ENCODE results near the gene LMO1.

DNA sequence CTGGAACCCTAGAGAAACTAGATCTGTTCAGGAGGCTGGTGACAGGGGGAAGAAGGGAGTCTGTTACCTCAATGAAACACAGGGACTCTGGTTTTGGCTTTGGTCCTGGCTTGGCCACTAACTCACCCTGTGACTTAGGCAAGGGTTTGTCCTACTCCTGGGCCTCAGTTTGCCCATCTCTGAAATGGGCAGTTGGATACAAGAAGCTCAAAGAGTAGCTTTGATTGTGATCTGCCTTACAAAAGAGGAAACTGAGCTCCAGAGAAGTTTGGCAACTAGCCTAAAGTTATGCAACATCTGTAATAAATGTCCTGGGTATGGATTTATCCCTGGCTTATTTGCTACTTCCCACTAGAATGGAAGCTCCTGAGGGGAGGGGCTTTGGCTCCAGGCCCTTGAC is 24.0 kb upstream of the LMO1 start:
- TF ChIP-seq JUND (IDR thresholded peaks at IDR 0.05; ENCODE audit: low read length) (no peak), SUZ12 (IDR thresholded peaks at IDR 0.05; ENCODE audit: low read length) (no peak), SP4 (IDR thresholded peaks at IDR 0.05; ENCODE audit: low read length) (no peak), CEBPB (IDR thresholded peaks at IDR 0.05; ENCODE audit: low read depth, low read length) (no peak), EP300 (IDR thresholded peaks at IDR 0.05; ENCODE audit: borderline replicate concordance in 1 of 2, low read depth in 2 of 2, low read length in 2 of 2) (no peak), CREB1 (IDR thresholded peaks at IDR 0.05) (no peak)
- TF ChIP-seq, protein P1, sequence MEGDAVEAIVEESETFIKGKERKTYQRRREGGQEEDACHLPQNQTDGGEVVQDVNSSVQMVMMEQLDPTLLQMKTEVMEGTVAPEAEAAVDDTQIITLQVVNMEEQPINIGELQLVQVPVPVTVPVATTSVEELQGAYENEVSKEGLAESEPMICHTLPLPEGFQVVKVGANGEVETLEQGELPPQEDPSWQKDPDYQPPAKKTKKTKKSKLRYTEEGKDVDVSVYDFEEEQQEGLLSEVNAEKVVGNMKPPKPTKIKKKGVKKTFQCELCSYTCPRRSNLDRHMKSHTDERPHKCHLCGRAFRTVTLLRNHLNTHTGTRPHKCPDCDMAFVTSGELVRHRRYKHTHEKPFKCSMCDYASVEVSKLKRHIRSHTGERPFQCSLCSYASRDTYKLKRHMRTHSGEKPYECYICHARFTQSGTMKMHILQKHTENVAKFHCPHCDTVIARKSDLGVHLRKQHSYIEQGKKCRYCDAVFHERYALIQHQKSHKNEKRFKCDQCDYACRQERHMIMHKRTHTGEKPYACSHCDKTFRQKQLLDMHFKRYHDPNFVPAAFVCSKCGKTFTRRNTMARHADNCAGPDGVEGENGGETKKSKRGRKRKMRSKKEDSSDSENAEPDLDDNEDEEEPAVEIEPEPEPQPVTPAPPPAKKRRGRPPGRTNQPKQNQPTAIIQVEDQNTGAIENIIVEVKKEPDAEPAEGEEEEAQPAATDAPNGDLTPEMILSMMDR (IDR thresholded peaks at IDR 0.05; ENCODE audit: control extremely low read depth in 1 of 3, insufficient read depth in 1 of 3, low read depth in 1 of 3, low read length in 3 of 3): no peak
